Measurements from ENCODE around the gene CDC6.

Gene CDC6

GRCh38 chr17:40323391-40324381 lies 36.0 kb downstream of the CDC6 start:
- no peak for DNase-seq

- DNase-seq: no peak
Measured at GRCh38 chr17:40325156-40326013, 37.7 kb downstream of the CDC6 start.

GRCh38 chr17:40326014-40326831 lies 38.5 kb downstream of the CDC6 start:
- no peak for DNase-seq

- no peak for DNase-seq
Measured at GRCh38 chr17:40326832-40327199, 39.1 kb downstream of the CDC6 start.

GRCh38 chr17:40327244-40327729 lies 39.6 kb downstream of the CDC6 start:
- DNase-seq: no peak

GRCh38 chr17:40327735-40328385 lies 40.2 kb downstream of the CDC6 start:
- no peak for DNase-seq

- DNase-seq: no peak
Measured at GRCh38 chr17:40328386-40328766, 40.7 kb downstream of the CDC6 start.

GRCh38 chr17:40329839-40330794 lies 42.4 kb downstream of the CDC6 start:
- peak; percentile 63 for DNase-seq

- no peak for DNase-seq
Measured at GRCh38 chr17:40330850-40331470, 43.3 kb downstream of the CDC6 start.

GRCh38 chr17:40331743-40332641 lies 44.3 kb downstream of the CDC6 start:
- DNase-seq: no peak

- peak; percentile 20 for DNase-seq
Measured at GRCh38 chr17:40333781-40334448, 46.2 kb downstream of the CDC6 start.

- DNase-seq: no peak
Measured at GRCh38 chr17:40335620-40336019, 47.9 kb downstream of the CDC6 start.

GRCh38 chr17:40337351-40337750 lies 49.7 kb downstream of the CDC6 start:
- DNase-seq: no peak

- DNase-seq: peak; percentile 64
Measured at GRCh38 chr17:40338058-40338457, 50.4 kb downstream of the CDC6 start.

GRCh38 chr17:40338941-40339649 lies 51.4 kb downstream of the CDC6 start:
- DNase-seq: no peak

GRCh38 chr17:40340327-40340726 lies 52.6 kb downstream of the CDC6 start:
- no peak for DNase-seq

- peak; percentile 94 for DNase-seq
Measured at GRCh38 chr17:40340880-40341807, 53.5 kb downstream of the CDC6 start.

All from OCI-M1 (cell line).